Eye (tissue), 1 donor: ENCODE measurements around the gene HDAC6.

Experiments
- DNase-seq: peaks from one replicate; pipeline ENCODE4 v3.0.0-alpha.2; 2015

HDAC6 gene

DNA sequence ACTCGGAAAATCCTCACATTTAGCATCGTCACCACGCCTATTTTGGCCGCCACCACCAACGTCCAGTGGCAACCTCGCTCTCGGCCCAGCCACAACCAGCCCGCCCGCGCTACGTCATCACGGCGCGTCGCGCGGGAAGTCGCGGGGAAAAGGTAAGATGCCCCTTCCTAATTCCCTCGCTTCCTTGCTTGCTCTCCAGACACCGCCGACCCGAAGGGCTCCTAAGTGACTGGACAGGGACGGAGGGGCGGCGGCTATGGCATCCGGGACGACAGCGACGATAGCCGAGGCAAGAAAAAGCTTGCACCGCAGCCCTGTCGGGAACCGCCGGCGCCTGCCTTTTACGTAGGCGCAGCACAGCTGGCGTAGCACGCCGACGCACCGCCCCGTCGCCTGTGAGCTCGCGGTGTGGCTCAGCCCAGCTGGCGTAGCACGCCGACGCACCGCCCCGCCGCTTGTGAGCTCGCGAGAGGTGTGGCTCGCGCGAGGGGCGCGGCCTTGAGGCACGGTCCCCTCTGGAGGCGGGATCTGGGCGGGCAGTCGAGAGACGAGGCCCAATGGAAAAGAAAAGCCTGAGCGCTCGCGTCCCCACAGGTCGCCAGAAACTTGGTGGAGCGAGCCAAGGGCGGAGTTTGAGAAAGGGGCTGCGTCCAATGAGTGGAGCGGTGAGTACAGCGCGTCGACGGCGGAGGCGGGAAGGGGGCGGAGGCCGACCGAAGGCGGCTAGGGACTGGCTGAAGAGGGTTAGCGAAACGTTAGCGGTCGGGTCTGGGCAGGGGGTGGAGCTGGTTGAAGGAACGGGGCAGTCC, at the start of gene HDAC6:
TSS of gene HDAC6 (plus strand) at position 788 of the 809 bp plus-strand sequence. CDS start 626 bp downstream, outside the sequence.
- peak; percentile 98 for DNase-seq

GRCh38 chrX:48752498-48752897, 49.4 kb upstream of the HDAC6 start:
- no peak for DNase-seq

DNA sequence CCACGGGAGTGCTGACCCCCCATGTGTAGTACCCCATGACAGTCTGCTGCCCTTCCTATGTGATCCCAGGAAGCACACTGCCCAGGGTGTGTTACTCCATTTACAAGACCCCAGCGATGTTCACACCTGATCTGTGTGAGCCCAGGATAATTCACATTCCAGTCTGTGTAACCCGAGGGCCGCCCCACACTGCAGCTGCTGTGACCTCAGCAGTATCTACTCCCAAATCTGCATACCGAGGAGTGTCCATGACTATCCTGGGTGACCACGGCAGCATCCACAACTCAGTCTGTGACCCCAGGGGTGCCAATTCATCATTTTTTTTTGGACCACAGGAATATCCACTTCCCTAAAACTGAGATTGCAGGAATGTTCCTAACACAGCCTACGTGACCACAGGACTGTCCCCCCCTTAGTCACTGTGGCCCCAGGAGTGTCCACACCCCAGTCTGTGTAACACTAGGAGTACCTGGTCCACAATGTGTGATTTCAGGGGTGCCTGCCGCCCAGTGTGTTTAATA, 48.1 kb upstream of the HDAC6 start:
- no peak for DNase-seq

- DNase-seq, result no peak
These were observed 47.6 kb upstream of the HDAC6 start for GRCh38 chrX:48754238-48754637.

- DNase-seq, result peak; percentile 20
These were observed 40.0 kb upstream of the HDAC6 start, which contains the start of gene GLOD5 for GRCh38 chrX:48761674-48762471. GLOD5 (plus strand) TSS chrX:48761747; CDS start chrX:48761791, 44 bp downstream.

DNA sequence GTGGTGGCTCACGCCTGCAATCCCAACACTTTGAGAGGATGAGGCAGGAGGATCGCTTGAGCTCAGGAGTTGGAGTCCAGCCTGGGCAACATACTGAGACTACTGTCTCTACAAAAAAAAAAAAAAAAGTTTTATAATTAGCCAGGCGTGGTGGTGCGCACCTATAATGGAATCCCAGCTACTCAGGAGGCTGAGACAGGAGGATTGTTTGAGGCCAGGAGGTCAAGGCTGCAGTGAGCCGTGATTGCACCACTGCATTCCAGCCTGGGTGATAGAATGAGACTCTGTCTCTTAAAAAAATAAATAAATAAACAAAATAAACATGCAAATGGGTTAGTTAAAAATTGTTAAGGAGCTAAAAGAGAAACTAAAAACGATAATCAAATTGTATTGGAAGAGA, 32.6 kb upstream of the HDAC6 start:
- DNase-seq, result no peak

GRCh38 chrX:48770296-48770695, 31.6 kb upstream of the HDAC6 start:
- no peak for DNase-seq

GRCh38 chrX:48772602-48773001, 29.3 kb upstream of the HDAC6 start:
- DNase-seq, result no peak

- no peak for DNase-seq
These were observed 24.9 kb upstream of the HDAC6 start for GRCh38 chrX:48776818-48777439.

DNA sequence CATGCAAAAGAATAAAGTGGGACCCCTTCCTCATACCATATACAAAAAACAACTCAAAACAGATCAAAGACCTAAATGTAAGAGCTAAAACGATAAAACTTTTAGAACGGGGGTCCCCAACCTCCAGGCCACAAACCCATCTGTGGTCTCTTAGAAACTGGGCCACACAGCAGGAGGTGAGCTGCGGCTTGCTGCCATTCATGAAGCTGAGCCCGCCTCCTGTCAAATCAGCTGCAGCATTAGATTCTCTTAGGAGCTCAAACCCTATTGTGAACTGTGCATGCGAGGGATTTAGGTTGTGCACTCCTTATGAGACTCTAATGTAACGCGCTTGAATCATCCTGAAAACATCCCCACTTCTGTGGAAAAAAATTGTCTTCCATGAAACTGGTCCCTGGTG, 22.5 kb upstream of the HDAC6 start:
- peak; percentile 22 for DNase-seq

DNA sequence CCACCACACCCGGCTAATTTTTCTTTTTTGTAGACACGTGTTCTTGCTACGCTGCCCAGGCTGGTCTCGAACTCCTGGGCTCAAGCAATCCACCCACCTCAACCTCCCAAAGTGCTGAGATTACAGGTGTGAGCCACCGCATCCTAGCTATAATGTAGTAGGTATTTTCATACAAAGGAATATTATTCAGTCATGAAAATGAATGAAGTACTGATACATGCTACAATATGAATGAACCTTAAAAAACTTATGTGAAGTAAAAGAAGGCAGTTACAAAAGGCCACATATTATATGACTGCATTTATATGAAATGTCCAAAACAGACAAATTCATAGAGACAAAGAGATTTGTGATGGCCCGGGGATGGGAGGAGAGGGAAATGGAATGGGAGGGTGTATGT, 20.2 kb upstream of the HDAC6 start:
- no peak for DNase-seq

DNA sequence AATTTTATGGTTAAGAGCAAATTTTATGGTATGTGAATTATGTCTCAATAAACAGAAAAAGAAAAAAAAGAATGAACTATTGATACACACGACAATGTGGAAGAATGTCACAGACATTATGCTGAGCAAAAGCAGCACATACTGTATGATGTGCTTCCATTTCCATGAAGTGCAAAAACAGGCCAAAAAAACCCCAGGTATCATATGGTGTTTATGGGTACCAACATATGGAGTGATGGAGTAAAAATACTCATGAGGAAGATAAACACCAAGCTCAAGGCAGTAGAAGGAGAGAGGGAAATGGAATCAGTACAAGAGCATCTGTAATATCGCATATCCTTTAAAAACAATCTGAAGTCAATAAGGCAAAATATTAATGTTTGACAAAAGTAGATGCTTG, 19.7 kb upstream of the HDAC6 start:
- DNase-seq, result no peak

DNA sequence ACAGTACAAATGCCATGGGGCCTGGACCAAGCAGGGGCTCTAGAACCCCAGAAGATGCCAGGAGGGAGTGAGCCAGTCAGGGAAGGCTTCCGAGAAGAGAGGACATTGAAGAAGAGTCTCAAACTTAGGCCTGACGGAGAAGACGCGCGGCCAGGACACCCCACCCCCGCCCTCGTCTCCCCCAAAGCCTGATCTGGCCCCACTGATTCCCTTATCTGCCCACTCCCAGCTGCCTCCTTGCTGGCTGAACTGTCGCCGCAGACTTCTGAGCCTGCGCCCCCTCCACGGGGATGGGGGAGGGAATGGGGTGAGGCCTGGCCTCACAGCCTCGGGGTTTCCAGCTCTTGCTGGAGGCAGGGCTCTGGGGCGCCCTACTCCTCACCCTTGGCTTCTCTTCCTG, 19.1 kb upstream of the HDAC6 start:
- no peak for DNase-seq

- DNase-seq, result no peak
These were observed 17.1 kb upstream of the HDAC6 start for GRCh38 chrX:48784726-48785125.

- DNase-seq, result no peak
These were observed 16.7 kb upstream of the HDAC6 start for GRCh38 chrX:48785186-48785539.

GRCh38 chrX:48785540-48786214, 16.2 kb upstream of the HDAC6 start:
- no peak for DNase-seq

DNA sequence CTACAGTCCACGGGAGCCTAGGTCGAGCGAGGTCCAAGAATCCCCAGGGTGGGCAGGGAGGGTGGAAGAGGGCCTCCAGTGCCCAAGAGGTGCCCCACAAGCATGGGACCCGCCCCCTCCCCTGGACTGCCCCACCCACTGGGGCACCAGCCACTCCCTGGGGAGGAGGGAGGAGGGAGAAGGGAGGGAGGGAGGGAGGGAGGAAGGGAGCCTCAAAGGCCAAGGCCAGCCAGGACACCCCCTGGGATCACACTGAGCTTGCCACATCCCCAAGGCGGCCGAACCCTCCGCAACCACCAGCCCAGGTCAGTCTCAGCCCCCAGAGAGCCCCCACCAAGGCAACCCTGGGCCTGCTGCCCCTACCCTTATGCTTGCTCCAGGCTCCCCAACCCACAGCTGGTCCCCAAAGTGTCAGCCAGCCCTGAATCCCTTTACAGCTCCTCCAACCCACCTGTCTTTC, 15.5 kb upstream of the HDAC6 start, which contains the start of gene GATA1:
TSS of gene GATA1 (plus strand) at position 250 of the 460 bp plus-strand sequence. CDS start 4,520 bp downstream, outside the sequence.
- DNase-seq, result no peak

- no peak for DNase-seq
These were observed 14.9 kb upstream of the HDAC6 start for GRCh38 chrX:48786825-48787504.

DNA sequence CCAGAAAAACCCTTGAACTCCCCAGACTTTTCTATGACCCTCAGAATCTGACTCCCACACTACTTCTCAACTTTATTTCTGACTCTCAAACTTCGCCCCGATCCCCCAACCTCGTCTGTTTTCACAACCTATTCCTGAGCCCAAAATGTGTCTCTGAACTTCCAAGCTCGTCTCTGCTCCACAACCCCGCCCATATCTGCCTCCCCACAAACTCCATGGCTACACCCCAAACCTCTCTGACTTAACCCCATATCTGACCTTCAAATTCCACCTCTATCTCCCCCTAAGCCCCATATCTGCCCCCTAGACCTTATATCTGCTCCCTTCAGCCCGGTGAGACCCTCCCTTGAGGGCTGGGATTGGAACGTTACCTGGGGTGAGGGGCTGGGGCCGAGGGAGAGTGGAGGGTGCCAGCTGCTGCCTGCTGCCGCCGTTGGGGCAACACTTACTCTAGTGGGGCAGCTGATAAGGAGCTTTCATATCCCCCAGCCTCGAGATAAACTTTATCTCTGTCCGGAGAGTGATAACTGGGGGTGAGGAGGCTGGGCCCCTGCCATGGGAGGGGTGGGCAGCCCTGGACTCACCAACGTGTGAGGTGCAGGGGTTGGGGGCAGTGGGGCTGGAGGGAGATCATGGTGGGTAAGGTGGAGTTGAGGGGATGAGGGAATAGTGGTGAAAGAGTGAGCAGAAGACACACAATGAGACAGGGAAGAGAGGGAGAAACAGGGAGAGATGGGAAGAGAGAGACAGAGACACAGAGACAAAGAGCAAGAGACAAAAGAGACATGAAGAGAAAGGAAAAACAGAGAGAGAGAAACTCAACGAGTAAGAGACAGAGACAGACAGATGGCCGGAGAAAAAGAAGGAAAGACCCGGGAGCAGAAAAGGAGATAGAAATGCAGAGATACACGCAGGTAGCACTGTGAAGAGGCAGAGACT, 14.1 kb upstream of the HDAC6 start:
- DNase-seq, result no peak

GRCh38 chrX:48789366-48790220, 12.3 kb upstream of the HDAC6 start:
- DNase-seq, result no peak
